ENCODE results near the gene NPAS3.

GRCh38 chr14:33118668-33119067 lies 180.0 kb downstream of the NPAS3 start:
- TF ChIP-seq JUNB (CRISPR knock-in tag; IDR thresholded peaks at IDR 0.05; ENCODE audit: borderline replicate concordance) (no peak), BRCA1 (CRISPR knock-in tag; IDR thresholded peaks at IDR 0.05) (no peak)
- TF ChIP-seq, protein P1, sequence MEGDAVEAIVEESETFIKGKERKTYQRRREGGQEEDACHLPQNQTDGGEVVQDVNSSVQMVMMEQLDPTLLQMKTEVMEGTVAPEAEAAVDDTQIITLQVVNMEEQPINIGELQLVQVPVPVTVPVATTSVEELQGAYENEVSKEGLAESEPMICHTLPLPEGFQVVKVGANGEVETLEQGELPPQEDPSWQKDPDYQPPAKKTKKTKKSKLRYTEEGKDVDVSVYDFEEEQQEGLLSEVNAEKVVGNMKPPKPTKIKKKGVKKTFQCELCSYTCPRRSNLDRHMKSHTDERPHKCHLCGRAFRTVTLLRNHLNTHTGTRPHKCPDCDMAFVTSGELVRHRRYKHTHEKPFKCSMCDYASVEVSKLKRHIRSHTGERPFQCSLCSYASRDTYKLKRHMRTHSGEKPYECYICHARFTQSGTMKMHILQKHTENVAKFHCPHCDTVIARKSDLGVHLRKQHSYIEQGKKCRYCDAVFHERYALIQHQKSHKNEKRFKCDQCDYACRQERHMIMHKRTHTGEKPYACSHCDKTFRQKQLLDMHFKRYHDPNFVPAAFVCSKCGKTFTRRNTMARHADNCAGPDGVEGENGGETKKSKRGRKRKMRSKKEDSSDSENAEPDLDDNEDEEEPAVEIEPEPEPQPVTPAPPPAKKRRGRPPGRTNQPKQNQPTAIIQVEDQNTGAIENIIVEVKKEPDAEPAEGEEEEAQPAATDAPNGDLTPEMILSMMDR (CRISPR knock-in tag; IDR thresholded peaks at IDR 0.05): no peak

All from HepG2 (cell line).